Stimulated activated CD8-positive, alpha-beta memory T cell treated with anti-CD3 and anti-CD28 coated beads, Interleukin-12 subunit alpha, Interleukin-12 subunit beta, amount 100 ng/mL, for 24 hours (primary cell): ENCODE results near the gene MATN1.

Experiments
- DNase-seq: peaks from one replicate; pipeline ENCODE4 v3.0.0-alpha.2; 2020; ENCODE audit errors: extremely low read depth

The MATN1 gene

DNA sequence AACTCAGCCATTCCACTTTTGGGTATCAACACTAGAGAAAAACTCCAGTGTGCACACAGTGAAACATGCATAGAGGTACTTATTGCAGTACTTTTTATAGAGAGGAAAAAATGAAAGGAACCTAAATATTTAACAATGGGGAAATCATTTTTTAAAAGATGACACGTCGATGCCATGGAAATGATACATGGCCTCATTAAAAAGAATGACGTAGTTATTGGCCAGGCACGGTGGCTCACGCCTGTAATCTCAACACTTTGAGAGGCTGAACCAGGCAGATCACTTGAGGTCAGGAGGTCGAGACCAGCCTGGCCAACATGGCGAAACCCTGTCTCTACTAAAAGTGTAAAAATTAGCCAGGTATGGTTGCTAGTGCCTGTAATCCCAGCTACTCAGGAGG, 42.5 kb downstream of the MATN1 start:
- DNase-seq = no peak

DNA sequence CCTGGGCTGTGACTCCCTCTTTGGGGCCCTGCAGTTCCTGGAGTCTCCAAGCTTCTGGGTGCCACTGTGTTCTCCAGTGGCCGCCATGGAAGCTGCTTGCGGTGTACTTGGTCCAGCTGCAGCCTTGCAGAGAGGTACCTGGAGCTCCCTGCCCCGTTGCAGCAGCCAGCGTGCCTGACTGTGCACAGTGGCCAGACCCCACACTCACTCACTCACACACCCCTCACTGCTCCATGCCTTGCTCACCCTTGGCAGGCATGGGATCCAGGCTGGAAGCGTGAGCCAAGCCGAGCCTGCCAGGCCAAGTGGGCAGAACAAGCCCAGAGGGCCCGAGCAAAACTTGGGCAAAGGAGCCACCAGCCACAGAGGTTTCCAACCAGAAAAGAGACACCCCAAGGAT, 43.0 kb downstream of the MATN1 start:
- no peak for DNase-seq

DNA sequence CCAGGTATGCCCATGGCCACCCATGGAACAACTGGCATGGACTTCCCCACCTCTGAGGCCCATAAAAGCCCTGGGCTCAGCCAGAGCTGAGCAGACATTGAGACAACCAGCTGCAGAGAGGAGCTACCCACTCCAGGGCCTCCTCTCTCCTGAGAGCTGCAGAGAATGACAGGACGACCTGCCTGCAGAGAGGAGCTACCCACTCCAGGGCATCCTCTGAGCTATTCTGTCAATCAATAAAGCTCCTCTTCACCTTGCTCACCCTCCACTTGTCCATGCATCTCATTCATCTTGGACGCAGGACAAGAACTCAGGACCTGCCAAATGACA, 43.4 kb downstream of the MATN1 start:
- DNase-seq = no peak

DNA sequence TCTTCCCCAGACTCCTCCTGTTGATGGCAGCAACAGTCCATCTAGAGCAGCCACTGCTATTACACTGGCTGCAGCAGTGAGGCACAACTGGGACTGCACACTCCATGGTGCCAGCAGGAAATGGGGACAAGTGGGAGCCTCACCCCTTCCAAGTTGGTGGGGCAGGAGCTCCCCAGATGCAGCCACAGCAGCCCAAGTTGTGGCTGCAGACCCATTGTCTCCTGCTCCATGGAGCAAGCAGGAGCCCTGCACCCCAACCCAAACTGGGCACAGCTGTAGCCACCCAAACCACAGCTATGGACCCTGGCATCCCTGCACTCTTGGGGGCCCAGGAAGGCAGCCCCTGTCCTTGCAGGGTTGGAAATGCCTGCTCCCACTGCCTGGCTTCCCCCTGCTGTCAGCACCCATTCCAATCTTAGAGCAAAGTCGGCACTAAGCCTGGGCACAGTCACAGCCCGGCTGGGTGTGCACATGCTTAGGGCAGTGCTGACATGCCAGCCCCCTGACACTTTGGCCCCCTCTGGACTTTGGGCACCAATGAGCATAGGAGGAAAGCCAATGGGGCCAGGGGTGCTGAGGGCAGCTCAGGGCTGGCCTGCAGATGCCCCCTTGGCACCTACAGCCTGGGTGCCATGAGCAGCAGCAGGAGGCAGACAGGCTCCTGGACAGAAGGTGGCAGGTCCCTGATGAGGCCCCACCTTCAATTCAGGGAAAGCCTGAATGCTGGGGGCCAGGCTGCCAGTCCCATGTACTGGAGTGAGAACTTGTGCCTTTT, 44.0 kb downstream of the MATN1 start:
- no peak for DNase-seq

DNA sequence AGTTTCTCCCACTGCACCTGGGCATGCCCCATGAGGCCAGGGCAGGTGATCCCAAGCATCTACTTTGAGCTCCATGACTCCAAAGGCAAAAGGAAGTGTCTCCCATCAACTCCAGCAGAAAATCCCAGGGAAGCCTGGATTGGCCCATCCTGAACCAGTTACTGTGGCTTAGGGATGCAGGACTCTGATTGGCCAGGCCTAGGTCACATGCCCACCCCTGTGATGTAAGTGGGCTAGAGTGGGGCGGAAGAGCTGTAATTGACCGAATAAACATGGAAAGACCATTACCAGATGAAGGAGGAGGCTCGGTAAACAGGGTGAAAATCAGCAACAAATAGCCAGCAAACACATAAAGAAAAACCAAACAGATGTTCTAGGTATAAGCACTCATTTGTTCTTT, 45.2 kb downstream of the MATN1 start:
- no peak for DNase-seq

GRCh38 chr1:30677471-30677870, 45.9 kb downstream of the MATN1 start:
- no peak for DNase-seq

DNA sequence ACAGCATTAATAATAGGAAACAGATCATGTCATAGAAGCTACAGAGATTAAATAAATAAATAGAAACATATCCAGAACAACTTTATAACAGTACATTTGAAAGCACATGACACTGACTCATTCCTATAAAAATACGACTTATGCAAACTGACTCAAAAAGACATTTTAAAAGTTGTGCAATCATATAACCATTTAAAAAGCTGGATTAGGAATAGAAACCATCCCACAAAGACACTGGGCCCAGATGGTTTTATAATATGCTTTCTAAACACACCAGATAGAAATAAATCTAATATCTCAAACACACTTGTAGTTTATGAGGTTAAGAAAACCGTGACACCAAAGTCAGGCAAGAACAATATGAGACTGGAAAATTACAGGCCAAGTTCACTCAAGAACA, 47.6 kb downstream of the MATN1 start:
- no peak for DNase-seq

DNA sequence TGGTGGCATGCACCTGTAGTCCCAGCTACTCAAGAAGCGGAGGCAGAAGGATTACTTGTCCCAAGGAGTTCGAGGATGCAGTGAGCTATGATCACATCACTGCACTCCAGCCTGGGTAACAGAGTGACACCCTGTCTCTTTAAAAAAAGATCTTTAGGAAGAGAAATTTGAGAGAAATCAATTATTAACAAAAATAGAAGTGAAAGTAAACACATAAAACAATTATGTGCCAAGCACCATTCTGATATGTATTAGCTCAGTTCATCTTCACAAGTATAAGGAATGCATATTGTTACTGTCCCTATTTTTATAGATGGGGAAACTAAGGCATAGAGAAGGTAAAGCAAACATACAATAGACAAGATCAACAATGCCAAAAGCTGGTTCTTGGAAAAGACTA, 48.1 kb downstream of the MATN1 start:
- no peak for DNase-seq

GRCh38 chr1:30673395-30673794, 50.0 kb downstream of the MATN1 start:
- DNase-seq = no peak

DNA sequence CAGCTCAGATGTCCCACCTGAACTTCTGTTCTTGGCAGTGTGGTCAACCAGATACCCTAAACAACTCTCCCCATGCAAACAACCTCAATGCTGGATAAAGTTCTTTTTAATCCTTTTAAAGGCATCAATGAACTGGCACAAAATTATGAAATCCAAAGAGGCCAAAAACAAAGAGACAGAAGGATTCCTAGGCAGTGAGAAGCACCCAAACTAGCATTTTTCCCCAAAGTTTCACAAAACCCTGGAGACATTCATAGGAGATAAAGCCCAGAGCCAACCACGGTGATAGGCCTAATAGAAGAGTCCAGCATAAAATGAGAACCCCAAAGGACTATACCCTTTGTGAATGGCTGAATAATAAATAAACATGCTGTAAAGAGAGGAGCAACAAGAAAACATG, 50.7 kb downstream of the MATN1 start:
- no peak for DNase-seq

GRCh38 chr1:30670240-30671060, 52.9 kb downstream of the MATN1 start:
- no peak for DNase-seq

- no peak for DNase-seq
Observed at GRCh38 chr1:30668546-30669327, 54.6 kb downstream of the MATN1 start.

DNA sequence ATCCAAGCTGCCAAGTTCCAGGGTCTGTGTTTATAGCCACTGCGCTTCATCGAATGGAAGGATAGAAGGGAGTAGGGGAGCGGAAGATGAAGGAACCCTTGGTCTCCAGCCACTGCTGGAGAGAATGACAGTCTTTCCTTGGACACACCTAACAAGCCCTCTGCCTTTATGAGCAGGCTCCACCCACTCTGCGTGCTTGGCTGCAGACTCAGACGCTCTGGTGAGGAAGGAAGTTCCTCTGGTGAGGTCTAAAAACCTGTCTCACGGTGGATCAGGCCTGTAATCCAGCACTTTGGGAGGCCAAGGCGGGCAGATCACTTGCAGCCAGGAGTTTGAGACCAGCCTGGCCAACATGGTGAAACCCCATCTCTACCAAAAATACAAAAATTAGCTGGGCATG, 55.4 kb downstream of the MATN1 start:
- DNase-seq = no peak

DNA sequence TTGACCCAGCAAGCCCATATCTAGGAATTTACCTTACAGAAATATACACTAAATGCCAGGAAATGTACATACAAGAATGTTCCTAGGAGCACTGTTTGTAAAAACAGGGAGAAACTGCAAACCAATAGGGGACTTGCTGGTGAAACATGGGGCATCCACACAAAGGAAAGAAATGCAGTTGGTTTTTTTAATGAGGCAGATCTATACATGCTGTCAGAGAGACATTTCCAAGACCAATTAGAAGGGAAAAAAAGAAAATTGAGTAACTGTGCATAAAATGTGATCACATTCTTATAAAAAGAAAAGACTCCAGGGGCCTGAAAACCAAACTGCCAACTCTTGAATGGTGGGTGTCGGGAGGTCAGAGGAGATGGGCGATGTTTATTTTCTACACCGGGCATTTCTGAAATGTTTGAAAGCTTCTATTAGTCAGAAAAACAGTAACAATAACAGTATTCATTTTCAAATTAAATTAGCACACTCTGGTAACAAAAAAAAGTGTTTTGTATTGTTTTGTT, 56.6 kb downstream of the MATN1 start:
- no peak for DNase-seq

- DNase-seq = no peak
Observed at GRCh38 chr1:30665216-30666010, 58.0 kb downstream of the MATN1 start.

GRCh38 chr1:30664103-30664755, 59.2 kb downstream of the MATN1 start:
- no peak for DNase-seq

GRCh38 chr1:30663596-30664091, 59.7 kb downstream of the MATN1 start:
- no peak for DNase-seq

DNA sequence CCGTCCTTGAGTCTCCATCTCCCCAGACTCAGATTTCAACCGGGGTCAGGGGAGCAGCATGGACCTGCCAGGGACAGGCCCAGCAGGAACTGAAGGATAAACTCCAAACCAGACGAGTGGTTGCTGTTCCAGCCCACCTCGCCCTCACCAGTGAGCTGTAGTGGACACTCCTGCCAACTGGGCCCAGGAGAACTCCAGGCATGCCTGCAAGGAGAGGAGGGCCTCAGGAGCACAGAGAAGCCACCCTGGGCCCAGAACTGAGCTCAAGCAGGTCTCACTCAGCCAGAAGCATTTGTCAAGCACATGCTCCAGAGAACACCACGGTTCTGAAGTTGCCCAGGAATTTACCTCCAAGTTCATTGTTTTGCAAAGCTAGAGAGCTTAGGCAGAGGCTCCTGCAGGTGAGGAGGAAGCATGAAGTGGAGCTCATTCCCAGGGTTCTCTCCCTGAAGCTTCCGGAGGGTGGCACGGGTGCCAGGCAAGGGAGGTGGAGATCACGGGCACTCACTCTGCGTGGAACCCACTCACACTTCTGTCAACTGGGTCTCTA, 61.0 kb downstream of the MATN1 start:
- DNase-seq = no peak

- no peak for DNase-seq
Observed at GRCh38 chr1:30661311-30661710, 62.1 kb downstream of the MATN1 start.
